ENCODE results near the gene TBX15. TPM values are rescaled to one million over a fixed set of nuclear protein-coding genes. Genes with fewer than 3 reads are reported as not detected.

Gene TBX15
- total and polyA plus RNA-seq, 4 donors, result 0.07 to 0.31 (median 0.24) TPM

DNA sequence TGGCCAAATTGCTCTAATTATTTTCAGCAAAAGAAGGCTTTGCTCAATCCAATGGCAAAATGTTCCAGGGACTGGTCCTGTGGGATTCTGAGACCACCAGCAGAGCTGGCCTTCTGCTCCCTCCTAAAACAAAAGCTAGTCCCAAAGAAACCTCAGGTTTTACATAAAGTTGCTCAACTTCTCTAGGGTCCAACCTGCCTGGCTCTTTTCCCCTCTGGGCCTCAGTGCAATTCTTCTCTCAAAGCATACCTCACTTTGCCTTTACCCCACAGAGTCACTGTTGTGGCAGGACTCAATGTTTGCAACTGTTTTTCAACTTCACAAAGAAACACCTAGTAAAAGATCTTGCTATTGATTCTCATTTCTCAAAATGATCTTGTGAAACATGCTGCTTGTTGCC, 39.8 kb downstream of the TBX15 start:
- no peaks in the 10 kb centered on the region for H3K36me3 ChIP-seq (ENCODE audit: control insufficient read depth in 4 of 4, insufficient read depth in 4 of 4, low read length in 4 of 4)

DNA sequence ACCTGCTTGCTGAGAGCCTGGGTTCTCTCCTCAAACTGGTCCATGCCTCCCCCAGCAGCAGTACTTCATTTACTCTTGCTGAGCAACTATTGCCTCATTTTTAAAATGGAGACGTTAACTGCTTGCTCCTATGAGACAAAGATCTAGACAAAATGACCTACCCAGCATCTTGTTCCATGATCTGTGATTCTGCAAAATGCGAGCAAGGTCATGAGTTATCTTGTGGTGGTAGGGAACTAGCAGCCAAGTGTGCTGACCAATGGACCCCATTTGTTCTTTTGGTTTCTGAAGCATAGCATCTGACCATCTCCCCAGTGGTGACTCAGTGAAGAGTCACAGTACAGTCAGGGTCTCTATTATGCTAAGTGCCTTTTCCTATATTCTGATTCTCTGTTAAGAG, 40.4 kb downstream of the TBX15 start:
- 79 to 92% methylated on average over 2 of the region's 2 CpGs for WGBS, 2 donors
- Histone ChIP-seq H3K4me1 (ENCODE audit: control insufficient read depth in 5 of 5, insufficient read depth in 5 of 5, low read length in 5 of 5) (peaks cover 0 to 38% (median 4%) of the 10 kb centered on the region in 5 donors), H3K36me3 (ENCODE audit: control insufficient read depth in 4 of 4, insufficient read depth in 4 of 4, low read length in 4 of 4) (no peaks in the 10 kb centered on the region), H3K9me3 (ENCODE audit: control insufficient read depth in 4 of 4, insufficient read depth in 3 of 4, low read length in 3 of 4) (peaks cover 0 to 3% (median under 1%) of the 10 kb centered on the region in 4 donors), H3K4me3 (no peak overlapping the region), H3K27me3 (ENCODE audit: control insufficient read depth in 3 of 3, insufficient read depth in 3 of 3, low read length in 2 of 3) (no peaks in the 10 kb centered on the region), H3K9ac (ENCODE audit: insufficient read depth in 1 of 2, low read length in 2 of 2) (no peak overlapping the region), H3K27ac (ENCODE audit: low read depth in 1 of 2, low read length in 1 of 2) (no peak overlapping the region)
- peak; percentile 36 for ATAC-seq (ENCODE audit: insufficient read depth, low FRiP score)
- no peak for DNase-seq
- TF ChIP-seq, protein P1, sequence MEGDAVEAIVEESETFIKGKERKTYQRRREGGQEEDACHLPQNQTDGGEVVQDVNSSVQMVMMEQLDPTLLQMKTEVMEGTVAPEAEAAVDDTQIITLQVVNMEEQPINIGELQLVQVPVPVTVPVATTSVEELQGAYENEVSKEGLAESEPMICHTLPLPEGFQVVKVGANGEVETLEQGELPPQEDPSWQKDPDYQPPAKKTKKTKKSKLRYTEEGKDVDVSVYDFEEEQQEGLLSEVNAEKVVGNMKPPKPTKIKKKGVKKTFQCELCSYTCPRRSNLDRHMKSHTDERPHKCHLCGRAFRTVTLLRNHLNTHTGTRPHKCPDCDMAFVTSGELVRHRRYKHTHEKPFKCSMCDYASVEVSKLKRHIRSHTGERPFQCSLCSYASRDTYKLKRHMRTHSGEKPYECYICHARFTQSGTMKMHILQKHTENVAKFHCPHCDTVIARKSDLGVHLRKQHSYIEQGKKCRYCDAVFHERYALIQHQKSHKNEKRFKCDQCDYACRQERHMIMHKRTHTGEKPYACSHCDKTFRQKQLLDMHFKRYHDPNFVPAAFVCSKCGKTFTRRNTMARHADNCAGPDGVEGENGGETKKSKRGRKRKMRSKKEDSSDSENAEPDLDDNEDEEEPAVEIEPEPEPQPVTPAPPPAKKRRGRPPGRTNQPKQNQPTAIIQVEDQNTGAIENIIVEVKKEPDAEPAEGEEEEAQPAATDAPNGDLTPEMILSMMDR (IDR thresholded peaks at IDR 0.05; ENCODE audit: control extremely low read depth, extremely low read depth), result no peak

More for the DNA sequence above, 39.8 kb downstream of the TBX15 start:
- Histone ChIP-seq H3K27me3 (ENCODE audit: control insufficient read depth in 3 of 3, insufficient read depth in 3 of 3, low read length in 2 of 3) (no peaks in the 10 kb centered on the region), H3K9ac (ENCODE audit: insufficient read depth in 1 of 2, low read length in 2 of 2) (no peak overlapping the region), H3K9me3 (ENCODE audit: control insufficient read depth in 4 of 4, insufficient read depth in 3 of 4, low read length in 3 of 4) (peaks cover 0 to 3% (median under 1%) of the 10 kb centered on the region in 4 donors), H3K4me3 (no peak overlapping the region), H3K27ac (ENCODE audit: low read depth in 1 of 2, low read length in 1 of 2) (no peak overlapping the region), H3K4me1 (ENCODE audit: control insufficient read depth in 5 of 5, insufficient read depth in 5 of 5, low read length in 5 of 5) (peaks cover 0 to 38% (median 4%) of the 10 kb centered on the region in 5 donors)
- no peak for ATAC-seq (ENCODE audit: insufficient read depth, low FRiP score)
- DNase-seq, result no peak
- TF ChIP-seq, protein P1 (IDR thresholded peaks at IDR 0.05; ENCODE audit: control extremely low read depth, extremely low read depth), result no peak

DNA sequence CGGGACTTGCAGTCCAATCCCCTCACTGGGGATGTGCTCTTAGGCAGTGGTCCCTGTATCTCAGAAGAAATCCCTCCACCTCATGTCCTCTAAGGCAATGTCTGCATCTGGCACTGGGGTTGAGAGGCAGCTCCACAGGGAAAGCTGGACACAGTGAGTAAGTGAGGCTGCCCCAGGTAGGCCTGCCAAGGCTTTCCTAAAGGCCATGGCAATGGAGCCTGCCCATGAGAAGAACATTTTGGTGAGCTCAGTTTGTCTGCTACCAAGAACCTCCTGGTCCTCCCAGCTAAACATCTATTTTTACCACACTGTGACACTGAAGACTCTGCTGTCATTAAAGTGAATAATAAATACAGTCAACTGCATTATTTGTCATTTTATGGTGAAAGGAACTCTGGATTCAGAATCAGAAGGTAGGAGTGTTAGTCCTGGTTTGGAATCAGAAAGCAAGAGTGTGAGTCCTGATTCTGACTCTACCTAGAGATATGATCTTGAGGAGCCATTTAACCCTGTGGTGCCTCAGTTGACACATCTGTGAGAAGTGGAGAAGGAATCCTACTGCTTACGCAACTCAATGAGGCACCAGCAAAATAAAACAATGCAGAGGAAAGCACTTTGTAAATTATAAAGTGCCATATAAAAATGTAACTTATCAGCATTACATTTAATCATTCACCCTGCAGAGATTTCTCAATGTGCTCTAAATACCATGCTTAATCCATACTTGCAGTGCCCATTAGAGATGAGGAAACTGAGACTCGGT, 41.0 kb downstream of the TBX15 start:
- peaks cover 0 to 3% (median under 1%) of the 10 kb centered on the region in 4 donors for H3K9me3 ChIP-seq (ENCODE audit: control insufficient read depth in 4 of 4, insufficient read depth in 3 of 4, low read length in 3 of 4)
- no peaks in the 10 kb centered on the region for H3K27me3 ChIP-seq (ENCODE audit: control insufficient read depth in 3 of 3, insufficient read depth in 3 of 3, low read length in 2 of 3)
- DNase-seq (peak in 1 of 3 donors; percentile 7), ATAC-seq (ENCODE audit: insufficient read depth, low FRiP score) (no peak)
- no peaks in the 10 kb centered on the region for H3K36me3 ChIP-seq (ENCODE audit: control insufficient read depth in 4 of 4, insufficient read depth in 4 of 4, low read length in 4 of 4)
- H3K9ac ChIP-seq (ENCODE audit: insufficient read depth in 1 of 2, low read length in 2 of 2), result no peak overlapping the region
- H3K27ac ChIP-seq (ENCODE audit: low read depth in 1 of 2, low read length in 1 of 2), result no peak overlapping the region
- no peak overlapping the region for H3K4me3 ChIP-seq
- peaks cover 0 to 38% (median 4%) of the 10 kb centered on the region in 5 donors for H3K4me1 ChIP-seq (ENCODE audit: control insufficient read depth in 5 of 5, insufficient read depth in 5 of 5, low read length in 5 of 5)
- WGBS, 2 donors, result 82 to 83% methylated on average over 3 of the region's 3 CpGs
- TF ChIP-seq, protein P1 (IDR thresholded peaks at IDR 0.05; ENCODE audit: control extremely low read depth, extremely low read depth), result no peak

All from lung (tissue), 12 donors.